Neural progenitor cell (in vitro differentiated cells): Measurements from ENCODE around the gene DENND5B.

ENCODE experiments used
- EZH2 ChIP-seq: fragments of 200-600 bp; sonication (generic); IDR thresholded peaks from 2 replicates; pipeline ENCODE4 v1.6.1; 2017; ENCODE audit warnings: antibody characterized with exemption, mild to moderate bottlenecking, moderate library complexity
- EZH2phosphoT487 ChIP-seq: fragments of 200-600 bp; sonication (generic); IDR thresholded peaks from 2 replicates; pipeline ENCODE4 v1.6.1; 2017; ENCODE audit warnings: antibody characterized with exemption
- TF ChIP-seq, protein P1 (sequence below): fragments of 200-600 bp; sonication (generic); IDR thresholded peaks from 2 replicates; pipeline ENCODE4 v1.5.1; 2017; ENCODE audit warnings: antibody characterized with exemption, mild to moderate bottlenecking

DNA sequence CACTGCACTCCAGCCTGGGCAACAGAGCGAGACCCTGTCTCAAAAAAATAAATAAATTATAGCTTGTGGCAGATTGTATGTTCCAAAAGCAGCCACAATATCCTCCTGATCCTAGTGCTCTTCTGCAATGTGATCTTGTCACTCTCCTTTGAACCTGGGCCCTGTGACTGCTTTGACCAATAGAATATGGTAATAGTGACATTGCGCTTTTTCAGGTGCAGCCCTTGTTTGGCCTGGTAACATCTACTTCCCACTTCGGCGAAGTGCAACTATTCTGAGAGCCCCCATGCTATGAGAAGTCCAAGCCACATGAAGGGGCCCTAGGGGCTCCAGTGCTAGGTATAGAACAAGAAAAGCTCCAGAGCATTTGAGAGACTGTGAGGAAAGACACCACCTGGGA is 31.1 kb upstream of the DENND5B start:
- TF ChIP-seq, protein P1, sequence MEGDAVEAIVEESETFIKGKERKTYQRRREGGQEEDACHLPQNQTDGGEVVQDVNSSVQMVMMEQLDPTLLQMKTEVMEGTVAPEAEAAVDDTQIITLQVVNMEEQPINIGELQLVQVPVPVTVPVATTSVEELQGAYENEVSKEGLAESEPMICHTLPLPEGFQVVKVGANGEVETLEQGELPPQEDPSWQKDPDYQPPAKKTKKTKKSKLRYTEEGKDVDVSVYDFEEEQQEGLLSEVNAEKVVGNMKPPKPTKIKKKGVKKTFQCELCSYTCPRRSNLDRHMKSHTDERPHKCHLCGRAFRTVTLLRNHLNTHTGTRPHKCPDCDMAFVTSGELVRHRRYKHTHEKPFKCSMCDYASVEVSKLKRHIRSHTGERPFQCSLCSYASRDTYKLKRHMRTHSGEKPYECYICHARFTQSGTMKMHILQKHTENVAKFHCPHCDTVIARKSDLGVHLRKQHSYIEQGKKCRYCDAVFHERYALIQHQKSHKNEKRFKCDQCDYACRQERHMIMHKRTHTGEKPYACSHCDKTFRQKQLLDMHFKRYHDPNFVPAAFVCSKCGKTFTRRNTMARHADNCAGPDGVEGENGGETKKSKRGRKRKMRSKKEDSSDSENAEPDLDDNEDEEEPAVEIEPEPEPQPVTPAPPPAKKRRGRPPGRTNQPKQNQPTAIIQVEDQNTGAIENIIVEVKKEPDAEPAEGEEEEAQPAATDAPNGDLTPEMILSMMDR, result no peak
- TF ChIP-seq EZH2phosphoT487 (no peak), EZH2 (no peak)
